GM18873 (cell line): Measurements from ENCODE around the gene CA9.

Experiments used
- ATAC-seq: cut with Tn5 transposase; IDR thresholded peaks from one replicate; pipeline ENCODE4 v1.9.1; 2021; ENCODE audit warnings: mild to moderate bottlenecking, moderate library complexity, moderate number of reproducible peaks; ENCODE audit not compliant: unreplicated experiment, low FRiP score

CA9 gene

DNA sequence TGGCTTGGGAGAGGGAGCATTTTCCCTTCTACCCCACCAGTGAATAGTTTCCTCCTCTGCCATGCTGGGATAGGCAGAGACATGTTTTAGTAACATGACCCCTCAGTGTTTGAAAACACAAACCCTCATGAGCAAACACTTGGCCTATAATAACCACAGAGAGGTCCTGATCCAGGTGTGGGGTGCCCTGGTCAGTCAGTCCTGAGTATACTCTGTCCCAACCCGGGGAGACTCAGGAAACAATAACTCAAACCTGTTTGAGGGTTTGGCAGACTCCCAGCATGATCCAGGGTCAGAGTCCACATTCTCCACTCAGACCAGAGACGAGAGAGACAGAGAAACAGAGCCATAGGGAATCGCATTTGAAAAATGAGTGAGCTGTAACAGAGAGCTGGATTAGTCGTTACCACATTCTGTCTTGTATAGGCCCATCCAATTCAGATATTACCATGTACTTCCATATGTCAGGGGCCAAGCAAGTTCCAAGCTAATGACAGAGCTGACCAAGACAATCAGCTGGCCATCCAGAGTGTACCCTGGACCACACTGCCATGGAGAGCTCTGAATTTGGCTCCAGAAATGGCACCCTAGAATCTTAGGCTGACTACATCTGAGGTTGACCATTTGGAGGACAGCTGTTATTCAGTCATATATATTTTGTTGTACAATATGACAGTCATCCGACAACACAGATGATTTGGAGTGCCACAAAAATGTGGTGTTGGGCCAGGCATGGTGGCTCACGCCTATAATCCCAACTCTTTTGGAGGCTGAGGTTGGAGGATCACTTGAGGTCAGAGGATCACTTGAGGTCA, 4.2 kb upstream of the CA9 start:
- ATAC-seq, result no peak

DNA sequence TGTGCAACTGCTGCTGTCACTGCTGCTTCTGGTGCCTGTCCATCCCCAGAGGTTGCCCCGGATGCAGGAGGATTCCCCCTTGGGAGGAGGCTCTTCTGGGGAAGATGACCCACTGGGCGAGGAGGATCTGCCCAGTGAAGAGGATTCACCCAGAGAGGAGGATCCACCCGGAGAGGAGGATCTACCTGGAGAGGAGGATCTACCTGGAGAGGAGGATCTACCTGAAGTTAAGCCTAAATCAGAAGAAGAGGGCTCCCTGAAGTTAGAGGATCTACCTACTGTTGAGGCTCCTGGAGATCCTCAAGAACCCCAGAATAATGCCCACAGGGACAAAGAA, 265 bp downstream of the CA9 start:
- ATAC-seq, result no peak

- no peak for ATAC-seq
Measured at GRCh38 chr9:35675204-35675603, 1.5 kb downstream of the CA9 start.

- no peak for ATAC-seq
Measured at GRCh38 chr9:35675732-35676392, 2.1 kb downstream of the CA9 start.

GRCh38 chr9:35679091-35679490, 5.4 kb downstream of the CA9 start:
- no peak for ATAC-seq

GRCh38 chr9:35679766-35680330, 6.1 kb downstream of the CA9 start:
- ATAC-seq, result no peak

GRCh38 chr9:35680331-35681105, 6.8 kb downstream of the CA9 start:
- peak; percentile 73 for ATAC-seq

DNA sequence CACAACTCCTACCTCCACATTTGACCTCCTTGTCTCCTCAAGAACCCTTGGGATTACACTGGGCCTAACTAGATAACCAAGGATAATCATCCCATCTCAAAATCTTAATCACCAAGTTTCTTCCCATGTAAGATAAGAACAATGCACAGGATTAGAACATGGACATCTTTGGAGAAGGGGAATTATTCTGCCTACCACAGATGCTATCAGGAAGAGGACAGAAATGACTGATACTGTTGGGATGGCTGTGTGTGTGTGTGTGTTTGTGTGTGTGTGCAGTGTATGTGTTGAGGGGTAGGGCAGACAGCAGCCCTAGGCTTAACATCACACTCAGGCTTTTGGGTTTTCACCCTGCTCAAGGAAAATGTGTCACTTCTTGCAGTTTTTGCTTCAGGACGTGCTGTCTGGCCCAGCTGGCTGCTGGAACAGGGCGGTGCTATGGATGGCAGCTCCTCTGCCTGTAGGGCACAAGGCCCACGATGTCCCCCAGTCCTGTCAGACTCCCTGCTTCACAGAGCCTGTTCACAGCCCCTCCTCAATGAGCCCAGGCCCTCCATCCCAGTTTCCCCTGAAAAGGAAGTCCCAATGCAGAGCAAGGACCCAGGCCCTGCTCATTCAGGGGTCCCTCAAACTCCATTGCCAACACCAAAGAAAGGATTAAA, 7.7 kb downstream of the CA9 start:
- no peak for ATAC-seq

DNA sequence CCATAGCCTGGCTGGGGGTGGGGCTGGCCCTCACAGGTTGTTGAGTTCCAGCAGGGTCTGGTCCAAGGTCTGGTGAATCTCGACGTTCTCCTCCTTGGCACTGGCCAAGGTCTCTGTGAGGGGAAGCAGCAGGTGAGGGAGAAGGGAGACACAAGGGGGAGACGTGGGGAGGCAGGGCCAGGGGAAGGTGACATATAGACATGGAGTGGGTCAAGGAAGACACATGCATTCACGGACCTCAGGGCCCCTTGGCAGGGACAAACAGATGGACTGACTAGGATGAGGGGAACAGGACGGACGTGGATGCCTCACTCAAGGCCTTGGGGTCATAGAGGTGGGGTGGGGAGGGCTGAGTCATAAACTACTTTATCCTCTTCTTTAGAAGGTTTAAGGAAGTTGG, 8.3 kb downstream of the CA9 start:
- ATAC-seq, result no peak

- no peak for ATAC-seq
Measured at GRCh38 chr9:35682520-35683315, 9.0 kb downstream of the CA9 start.

GRCh38 chr9:35683323-35683722, 9.6 kb downstream of the CA9 start:
- no peak for ATAC-seq

DNA sequence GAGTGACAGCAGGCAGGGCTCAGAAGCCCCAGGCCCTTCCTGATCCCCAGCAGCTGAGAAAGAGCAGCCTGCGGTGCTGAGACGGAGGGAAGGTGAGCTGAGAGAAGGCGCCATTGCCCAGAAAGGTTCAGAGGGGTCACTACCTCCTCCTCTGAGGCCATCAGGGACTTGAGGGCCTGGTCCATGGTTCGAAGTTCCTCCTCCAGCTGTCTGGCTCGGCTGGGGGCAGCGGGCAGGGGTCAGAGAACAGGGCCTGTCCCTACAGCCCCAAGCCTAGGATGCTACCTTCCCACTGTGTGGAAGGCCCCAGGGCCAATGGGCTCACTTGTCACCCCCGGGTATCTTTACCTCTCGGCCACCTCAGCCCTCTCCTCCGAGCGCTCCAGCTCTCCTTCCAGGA, 11.2 kb downstream of the CA9 start:
- ATAC-seq, result no peak

GRCh38 chr9:35685506-35685905, 11.8 kb downstream of the CA9 start:
- ATAC-seq, result no peak

GRCh38 chr9:35686222-35687203, 12.8 kb downstream of the CA9 start:
- no peak for ATAC-seq

DNA sequence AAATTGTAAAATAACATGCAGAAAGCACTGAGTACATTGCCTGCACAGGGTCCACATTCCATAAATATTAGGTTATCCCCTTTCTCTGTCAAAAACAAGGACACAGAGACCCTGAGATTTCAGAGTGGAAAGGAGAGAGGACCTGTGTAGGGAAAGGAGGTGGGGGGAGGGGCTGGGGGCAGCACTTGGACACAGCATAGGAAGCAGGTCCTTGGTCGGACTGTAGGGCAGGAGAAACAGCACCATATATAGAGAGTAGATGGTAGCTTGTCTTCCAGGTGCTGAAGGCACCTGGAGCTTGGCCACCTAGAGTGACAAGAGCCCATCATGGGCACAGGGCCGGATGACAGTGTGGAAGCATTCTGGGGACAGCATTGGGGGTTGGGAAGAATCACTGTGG, 13.6 kb downstream of the CA9 start:
- no peak for ATAC-seq

DNA sequence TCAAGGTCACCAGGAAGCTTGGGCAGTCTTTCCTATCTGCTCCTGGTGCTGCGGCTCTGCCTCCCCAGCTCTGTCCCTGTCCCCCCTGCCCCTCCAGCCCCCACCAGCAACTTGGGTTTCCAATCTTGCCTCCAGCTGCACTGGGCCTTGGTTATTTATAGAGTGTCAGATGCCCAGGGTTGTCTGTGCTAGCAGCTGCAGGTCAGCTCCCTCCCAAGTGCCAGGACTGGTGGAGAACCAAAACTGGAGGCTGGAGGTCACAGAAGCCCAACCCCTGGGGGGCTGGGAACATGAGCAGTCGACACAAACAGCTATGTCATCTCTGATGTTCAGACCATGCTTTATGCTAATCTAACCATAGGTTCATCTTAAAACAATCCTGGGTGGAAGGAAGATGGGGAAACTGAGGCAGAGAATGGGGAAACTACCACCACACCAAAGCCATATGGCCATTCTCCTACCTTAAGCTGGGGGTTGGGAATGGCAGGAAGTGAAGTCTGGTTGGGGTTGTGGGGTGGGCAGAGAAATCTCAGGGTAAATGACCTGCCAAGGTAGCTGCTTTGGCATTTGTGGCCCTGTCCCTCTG, 14.3 kb downstream of the CA9 start:
- no peak for ATAC-seq

DNA sequence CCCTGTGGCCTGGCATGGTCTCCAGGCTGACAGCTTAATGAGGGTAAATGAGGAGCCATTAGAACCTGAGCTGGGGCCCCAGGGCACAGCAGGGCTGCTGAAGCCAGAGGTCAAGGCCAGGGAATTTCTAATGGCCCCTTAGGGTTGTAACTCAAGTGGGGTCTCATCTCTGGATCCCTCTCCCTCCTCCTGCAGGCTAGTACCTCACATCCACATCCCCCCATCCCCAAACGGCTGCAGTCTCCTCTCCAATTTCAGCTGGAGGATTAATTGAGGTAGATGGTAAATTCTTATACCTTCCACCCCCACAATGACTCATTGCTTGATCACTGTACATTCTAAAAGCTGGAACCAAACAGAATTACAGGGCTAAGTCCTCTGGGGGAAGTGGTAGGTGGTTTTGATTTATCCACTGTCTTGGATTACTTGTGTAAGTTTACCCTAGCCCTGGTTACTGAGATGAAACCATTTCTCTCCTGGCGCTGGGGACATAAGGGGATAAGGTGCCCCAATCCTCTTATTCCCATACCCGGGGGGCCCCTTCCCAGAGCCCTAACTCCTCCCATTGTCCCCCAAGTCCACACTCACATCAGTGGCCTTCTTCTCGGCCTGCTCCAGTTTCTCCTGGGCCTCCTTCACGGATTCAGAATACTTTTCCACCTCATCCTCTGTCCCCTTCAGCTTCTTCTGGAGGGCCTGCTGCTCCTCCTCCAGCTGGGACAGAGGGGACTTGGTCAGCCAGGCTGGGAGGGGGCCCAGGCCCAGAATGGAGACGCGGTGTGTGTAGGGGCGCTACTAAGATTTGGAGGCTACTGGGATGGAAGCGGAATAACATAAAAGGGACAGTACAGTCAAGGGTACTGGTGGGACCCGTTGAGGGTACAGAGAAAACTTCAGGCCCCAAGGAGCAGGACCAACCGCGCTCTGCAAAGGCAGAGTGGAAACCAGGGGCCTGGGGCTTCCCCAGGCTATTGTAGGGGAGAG, 15.1 kb downstream of the CA9 start:
- ATAC-seq, result no peak
